H1 (cell line): ENCODE results near the gene HABP2. TPM values are rescaled to one million over a fixed set of nuclear protein-coding genes. Genes with fewer than 3 reads are reported as not detected.

Experiments
- CTCF ChIA-PET: fragments of 300-600 bp; sonication (Branson Sonifier 250); formaldehyde crosslinking; loops from one replicate; lab custom pipeline; 2021; ENCODE audit not compliant: partially characterized antibody; lab: Charles Lee
- POLR2A ChIA-PET: fragments of 300-600 bp; sonication (Branson Sonifier 250); formaldehyde crosslinking; loops from one replicate; lab custom pipeline; 2021; ENCODE audit warnings: inconsistent platforms; ENCODE audit not compliant: partially characterized antibody; lab: Charles Lee
- DNase-seq, 2 experiments: peaks; one replicate each; pipeline versions ENCODE4 v3.0.0 to v3.0.0-alpha.2; 2010 to 2022; ENCODE audit warnings: low spot score in 2 of 2, low read depth in 1 of 2, mixed read lengths in 1 of 2
- FAIRE-seq: peaks from 2 replicates; lab custom pipeline; 2011; peaks lifted over from hg19 to GRCh38; lab: Jason Lieb, UNC
- H2AFZ ChIP-seq: 2 replicates; pipeline ENCODE4 v1.8.1; 2012; ENCODE audit warnings: low read length, inconsistent platforms
- H2AK5ac ChIP-seq: 2 replicates; pipeline ENCODE4 v1.6.1; 2013; ENCODE audit warnings: low read depth, low read length
- H2BK120ac ChIP-seq: replicated peaks from 2 replicates; pipeline ENCODE3; 2013; ENCODE audit warnings: low read depth, low read length, inconsistent platforms
- H2BK12ac ChIP-seq: 2 replicates; pipeline ENCODE4 v1.6.1; 2013; ENCODE audit warnings: low read depth, low read length
- H2BK15ac ChIP-seq: 2 replicates; pipeline ENCODE4 v1.6.1; 2013; ENCODE audit warnings: low read length
- H2BK20ac ChIP-seq: 2 replicates; pipeline ENCODE4 v1.6.1; 2013; ENCODE audit warnings: low read length
- H2BK5ac ChIP-seq: 2 replicates; pipeline ENCODE4 v1.6.1; 2013; ENCODE audit warnings: low read depth, low read length
- H3K14ac ChIP-seq: 2 replicates; pipeline ENCODE4 v1.6.1; 2013; ENCODE audit warnings: inconsistent platforms; ENCODE audit not compliant: insufficient read length
- H3K18ac ChIP-seq: 2 replicates; pipeline ENCODE4 v1.6.1; 2013; ENCODE audit warnings: low read length; ENCODE audit errors: extremely low read depth
- H3K23ac ChIP-seq: 2 replicates; pipeline ENCODE4 v1.6.1; 2013; ENCODE audit warnings: inconsistent platforms; ENCODE audit not compliant: insufficient read length
- H3K23me2 ChIP-seq: 2 replicates; pipeline ENCODE4 v1.6.1; 2013; ENCODE audit warnings: low read depth, low read length
- H3K27ac ChIP-seq: 2 replicates; pipeline ENCODE4 v1.6.1; 2011; ENCODE audit warnings: low read depth, low read length, inconsistent platforms
- H3K27me3 ChIP-seq, 4 experiments: replicated peaks in 1 of 4; 1 replicate in 1 of 4; 2 replicates in 3 of 4; pipeline versions ENCODE4 v1.6.1 to v1.8.1; 2011 to 2013; ENCODE audit warnings: low read length in 3 of 4, mild to moderate bottlenecking in 3 of 4, inconsistent platforms in 2 of 4, mixed read lengths in 2 of 4, moderate library complexity in 1 of 4; ENCODE audit not compliant: control insufficient read depth in 3 of 4, insufficient read depth in 3 of 4; ENCODE audit errors: extremely low read depth in 1 of 4
- H3K36me3 ChIP-seq, 4 experiments: 2 replicates each; pipeline versions ENCODE4 v1.6.1 to v1.8.1; 2011 to 2013; ENCODE audit warnings: mild to moderate bottlenecking in 4 of 4, low read length in 3 of 4, moderate library complexity in 2 of 4, control low read depth in 1 of 4, inconsistent platforms in 1 of 4; ENCODE audit not compliant: insufficient read depth in 4 of 4, control insufficient read depth in 2 of 4
- H3K4ac ChIP-seq: replicated peaks from 2 replicates; pipeline ENCODE3; 2013; ENCODE audit warnings: low read length, low read depth, mixed read lengths, inconsistent platforms; ENCODE audit not compliant: insufficient read length
- H3K4me1 ChIP-seq, 4 experiments: replicated peaks in 1 of 4; 1 replicate in 1 of 4; 2 replicates in 3 of 4; pipeline versions ENCODE4 v1.6.1 to v1.8.1; 2011 to 2013; ENCODE audit warnings: low read length in 3 of 4, inconsistent platforms in 2 of 4, mixed read lengths in 1 of 4; ENCODE audit not compliant: insufficient read depth in 4 of 4, control insufficient read depth in 3 of 4
- H3K4me2 ChIP-seq, 2 experiments: 2 replicates each; pipeline versions ENCODE4 v1.6.1 to v1.8.1; 2011 to 2013; ENCODE audit warnings: low read depth in 2 of 2, low read length in 2 of 2, control low read depth in 1 of 2, inconsistent platforms in 1 of 2, mild to moderate bottlenecking in 1 of 2; ENCODE audit not compliant: insufficient read depth in 1 of 2
- H3K4me3 ChIP-seq, 4 experiments: fragments of 200-600, 300-600 bp in 1 of 4; sonication (generic), shearing (Covaris generic), sonication (Bioruptor Twin) in 1 of 4; 2 replicates each; pipeline versions ENCODE4 v1.5.1 to v1.8.1; 2011 to 2016; ENCODE audit warnings: low read length in 4 of 4, low read depth in 3 of 4, control low read depth in 2 of 4, inconsistent platforms in 2 of 4, mild to moderate bottlenecking in 2 of 4, mixed read lengths in 1 of 4, moderate library complexity in 1 of 4; ENCODE audit not compliant: insufficient read depth in 2 of 4; ENCODE audit errors: extremely low read depth in 1 of 4
- H3K56ac ChIP-seq: replicated peaks from 2 replicates; pipeline ENCODE3; 2013; ENCODE audit warnings: low read depth, mild to moderate bottlenecking, mixed read lengths, low read length, inconsistent platforms; ENCODE audit not compliant: insufficient read length
- H3K79me1 ChIP-seq: 2 replicates; pipeline ENCODE4 v1.6.1; 2013; ENCODE audit warnings: low read depth, low read length, control low read depth
- H3K79me2 ChIP-seq, 2 experiments: 2 replicates each; pipeline versions ENCODE4 v1.6.1 to v1.8.1; 2012 to 2013; ENCODE audit warnings: low read length in 2 of 2, mild to moderate bottlenecking in 2 of 2, inconsistent platforms in 1 of 2; ENCODE audit not compliant: insufficient read depth in 2 of 2, control insufficient read depth in 1 of 2
- H3K9ac ChIP-seq, 4 experiments: replicated peaks in 1 of 4; 1 replicate in 1 of 4; 2 replicates in 3 of 4; pipeline versions ENCODE4 v1.6.1 to v1.8.1; 2011 to 2013; ENCODE audit warnings: low read depth in 3 of 4, low read length in 3 of 4, control low read depth in 2 of 4, mild to moderate bottlenecking in 2 of 4, moderate library complexity in 2 of 4, inconsistent platforms in 1 of 4; ENCODE audit errors: extremely low read depth in 1 of 4
- H3K9me3 ChIP-seq, 2 experiments: 2 replicates each; pipeline versions ENCODE4 v1.6.1 to v1.8.1; 2012 to 2013; ENCODE audit warnings: mild to moderate bottlenecking in 2 of 2, moderate library complexity in 2 of 2, control low read depth in 1 of 2, inconsistent platforms in 1 of 2, low read depth in 1 of 2, low read length in 1 of 2, mixed read lengths in 1 of 2; ENCODE audit not compliant: insufficient read depth in 2 of 2
- H4K20me1 ChIP-seq, 2 experiments: replicated peaks in 1 of 2; 2 replicates each; pipeline versions ENCODE3 to v1.8.1; 2011 to 2013; ENCODE audit warnings: inconsistent platforms in 2 of 2, low read length in 2 of 2, mild to moderate bottlenecking in 1 of 2; ENCODE audit not compliant: insufficient read depth in 2 of 2, control insufficient read depth in 1 of 2
- H4K5ac ChIP-seq: 2 replicates; pipeline ENCODE4 v1.6.1; 2013; ENCODE audit warnings: low read length, low read depth, mixed read lengths, inconsistent platforms; ENCODE audit not compliant: insufficient read length
- H4K8ac ChIP-seq: 2 replicates; pipeline ENCODE4 v1.8.0; 2013; ENCODE audit warnings: mild to moderate bottlenecking, moderate library complexity, low read length, inconsistent platforms; ENCODE audit not compliant: insufficient read depth; ENCODE audit errors: extremely low read depth
- H4K91ac ChIP-seq: replicated peaks from 2 replicates; pipeline ENCODE3; 2013; ENCODE audit warnings: low read length, mixed read lengths, inconsistent platforms; ENCODE audit not compliant: insufficient read length
- CEBPB ChIP-seq: IDR thresholded peaks from 2 replicates; pipeline ENCODE4 v1.6.1; 2012; ENCODE audit warnings: low read depth, low read length
- EGR1 ChIP-seq: IDR thresholded peaks from 2 replicates; pipeline ENCODE4 v1.6.1; 2011; ENCODE audit warnings: low read depth, low read length, borderline replicate concordance
- FOSL1 ChIP-seq: IDR thresholded peaks from 2 replicates; pipeline ENCODE4 v1.6.1; 2011; ENCODE audit warnings: mild to moderate bottlenecking, low read depth, low read length, moderate library complexity; ENCODE audit not compliant: insufficient read depth
- GABPA ChIP-seq: IDR thresholded peaks from 2 replicates; pipeline ENCODE4 v1.6.1; 2011; ENCODE audit warnings: mild to moderate bottlenecking, low read length, moderate library complexity, borderline replicate concordance; ENCODE audit not compliant: insufficient read depth
- GTF2F1 ChIP-seq: IDR thresholded peaks from 2 replicates; pipeline ENCODE4 v1.6.1; 2012; ENCODE audit warnings: low read depth, low read length, improper control_type of control experiment, borderline replicate concordance
- PHF8 ChIP-seq: fragments of 200-600 bp; sonication (generic); conservative IDR thresholded peaks from 2 replicates; pipeline ENCODE4 v1.7.1; 2012; ENCODE audit warnings: low read depth, mild to moderate bottlenecking, inconsistent platforms, low read length, moderate library complexity
- POLR2A ChIP-seq, 2 experiments: IDR thresholded peaks; 1 replicate in 1 of 2; 2 replicates in 1 of 2; pipeline ENCODE4 v1.6.1; 2011; ENCODE audit warnings: low read depth in 2 of 2, low read length in 2 of 2, mild to moderate bottlenecking in 2 of 2; ENCODE audit errors: control extremely low read depth in 1 of 2
- POLR2AphosphoS5 ChIP-seq: IDR thresholded peaks from 2 replicates; pipeline ENCODE4 v1.6.1; 2011; ENCODE audit warnings: low read depth, low read length
- RBBP5 ChIP-seq: IDR thresholded peaks from 2 replicates; pipeline ENCODE4 v1.7.1; 2012; ENCODE audit warnings: low read depth, mild to moderate bottlenecking, inconsistent platforms, low read length, moderate library complexity, borderline replicate concordance
- RFX5 ChIP-seq: IDR thresholded peaks from 2 replicates; pipeline ENCODE4 v1.6.1; 2011; ENCODE audit warnings: low read depth, low read length, improper control_type of control experiment, borderline replicate concordance
- SIRT6 ChIP-seq: IDR thresholded peaks from one replicate; pipeline ENCODE4 v1.7.1; 2012; ENCODE audit warnings: low read length, inconsistent platforms
- SUZ12 ChIP-seq: fragments of 200-600 bp; sonication (generic); IDR thresholded peaks from 2 replicates; pipeline ENCODE4 v1.6.1; 2012; ENCODE audit warnings: mild to moderate bottlenecking, inconsistent platforms, low read length, moderate library complexity, mixed read lengths
- TAF1 ChIP-seq: IDR thresholded peaks from 2 replicates; pipeline ENCODE4 v1.6.1; 2011; ENCODE audit warnings: mild to moderate bottlenecking, low read depth, low read length
- WGBS, 2 experiments: shearing (Covaris generic) in 1 of 2; methylation state at CpG; one replicate each; pipeline versions ENCODE4 v1.1.6 to v1.1.7; 2013 to 2015; ENCODE audit warnings: low lambda C conversion rate in 2 of 2, mixed read lengths in 2 of 2, inconsistent platforms in 1 of 2, low coverage in 1 of 2, missing lambda C conversion rate in 1 of 2; ENCODE audit not compliant: insufficient replicate concordance in 2 of 2, insufficient coverage in 1 of 2, insufficient read length in 1 of 2; ENCODE audit errors: extremely low coverage in 1 of 2, missing lambda C conversion rate in 1 of 2; 5-methylcytosine and 5-hydroxymethylcytosine counted together
- polyA plus RNA-seq, 7 experiments: library from polyadenylated mRNA; depleted of rRNA in 3 of 7; stranded (reverse) in 5 of 7; unstranded in 2 of 7; fragments of >200 nt in 5 of 7; fragments of 200-250 nt in 2 of 7; gene quantifications; 1 replicate in 5 of 7; 2 replicates in 1 of 7; 4 replicates in 1 of 7; pipeline versions ENCODE4 v1.2.1 to v1.2.3, GENCODE V29; 2011 to 2013; ENCODE audit warnings: missing spikeins in 2 of 7, mixed read lengths in 2 of 7
- total RNA-seq: library from RNA; stranded (reverse); fragmentation: NEBNext Ultra II Directional; extraction: Animal tissue kit (Norgen Biotek cat#: 25700); gene quantifications from 2 replicates; pipeline ENCODE4 v1.2.1, GENCODE V29; 2021

The HABP2 gene
- total and polyA plus RNA-seq, 2 of the 8 experiments (the other 6 are each of a cell fraction or from before 2014, with no cell fraction given): not detected

- Histone ChIP-seq H3K4me3 (no peak overlapping the region), H3K23me2 (peaks cover 3% of the 10 kb centered on the region; the same call in 1 of the 2 replicates), H2AK5ac (no peak overlapping the region), H2BK15ac (no peak overlapping the region), H3K79me1 (no peaks in the 10 kb centered on the region), H3K56ac (no peak overlapping the region), H2BK20ac (no peak overlapping the region), H3K27ac (no peak overlapping the region), H3K79me2 (no peaks in the 10 kb centered on the region), H2AFZ (no peak overlapping the region), H3K18ac (no peak overlapping the region), H3K27me3 (peaks cover 0 to 9% (median under 1%) of the 10 kb centered on the region in 4 experiments; a peak in 3 of 7 replicates), H2BK12ac (no peak overlapping the region), H3K4me2 (no peak overlapping the region), H4K20me1 (no peaks in the 10 kb centered on the region), H2BK120ac (no peak overlapping the region), H3K36me3 (no peaks in the 10 kb centered on the region), H4K8ac (no peak overlapping the region), H3K4me1 (peaks cover 2 to 24% (median 20%) of the 10 kb centered on the region in 4 experiments), H3K9ac (no peak overlapping the region), H3K14ac (no peak overlapping the region), H4K91ac (no peak overlapping the region), H3K9me3 (no peaks in the 10 kb centered on the region), H2BK5ac (no peak overlapping the region), H3K4ac (no peak overlapping the region), H4K5ac (no peak overlapping the region), H3K23ac (no peak overlapping the region)
- POLR2A ChIA-PET: no interaction called here
- DNase-seq: no peak
- FAIRE-seq: no peak
- CTCF ChIA-PET: interaction anchor here (1.0 to 1.6 kb wide), 3 partner anchors 15 to 80 kb away, joined by 3 to 5 read pairs (median 4); no protein-coding TSS in a partner anchor
- TF ChIP-seq EGR1 (no peak), GABPA (no peak), CEBPB (no peak), FOSL1 (no peak), SUZ12 (no peak), POLR2AphosphoS5 (no peak), RFX5 (no peak), SIRT6 (no peak), GTF2F1 (no peak), POLR2A (IDR thresholded peaks at IDR 0.05; ENCODE audit: control extremely low read depth in 1 of 2, low read depth in 2 of 2, low read length in 2 of 2) (no peak), PHF8 (no peak), TAF1 (no peak), RBBP5 (no peak)
- WGBS, 2 experiments: 100% methylated on average over 3 of the region's 3 CpGs; no CpG with 5 or more reads in 1 of the 2 experiments
Observed at GRCh38 chr10:113612154-113612553, 59.3 kb downstream of the HABP2 start.
